Measurements from ENCODE around the gene FXN. TPM values are rescaled to one million over a fixed set of nuclear protein-coding genes. Genes with fewer than 3 reads are reported as not detected.
"Not testable (repeated sequence)": the region's sequence is repeated elsewhere in the genome, so short reads cannot be mapped to it uniquely, and the experiment has no call there.

The FXN gene
- total RNA-seq, 2 experiments from 2014 or later, result 21.0 to 21.8 TPM

DNA sequence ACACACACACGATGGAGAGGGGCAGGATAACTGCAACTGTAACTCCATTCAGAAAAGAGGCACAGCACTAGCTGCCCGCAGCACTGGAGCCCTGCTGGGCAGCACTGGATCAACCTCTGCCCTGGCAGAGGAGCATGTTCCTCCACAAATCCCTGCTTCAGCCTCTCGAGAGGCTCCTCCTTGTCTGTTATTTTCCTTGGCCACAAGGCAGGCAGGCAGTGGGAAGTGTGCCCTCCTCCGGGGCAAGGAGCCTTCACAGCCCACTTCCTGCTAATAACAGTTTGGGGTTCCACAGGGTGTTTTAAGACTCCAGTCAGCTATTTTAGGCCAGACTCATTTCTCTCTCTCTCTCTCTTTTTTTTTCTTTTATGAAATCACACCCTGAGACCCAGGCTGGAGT lies 11.8 kb downstream of the FXN start:
- POLR2A ChIA-PET, result no interaction called here
- no peak for DNase-seq
- CTCF ChIA-PET, result interaction anchor here (3.0 to 14.7 kb wide), 2 partner anchors 12 to 146 kb away, joined by 10 to 174 read pairs; partner anchors contain the start of gene FXN
- Mint-ChIP-seq H3K4me3 (no peak overlapping the region), H3K27ac (no peak overlapping the region), H3K4me1 (ENCODE audit: low read depth) (peaks cover 17% of the 10 kb centered on the region), H3K27me3 (no peaks in the 10 kb centered on the region), H3K36me3 (ENCODE audit: low read depth) (peaks cover 6% of the 10 kb centered on the region), H3K9me3 (no peaks in the 10 kb centered on the region)
- ATAC-seq, result no peak
- intact Hi-C loops (cut with micrococcal nuclease), result no loop called here
- TF ChIP-seq CTCF (IDR thresholded peaks at IDR 0.05), result no peak

GRCh38 chr9:69049094-69049493 lies 13.5 kb downstream of the FXN start:
- Mint-ChIP-seq H3K4me1 (ENCODE audit: low read depth) (peaks cover 10% of the 10 kb centered on the region), H3K27ac (no peak overlapping the region), H3K4me3 (no peak overlapping the region), H3K36me3 (ENCODE audit: low read depth) (peaks cover 9% of the 10 kb centered on the region), H3K9me3 (no peaks in the 10 kb centered on the region), H3K27me3 (no peaks in the 10 kb centered on the region)
- ChIA-PET CTCF (interaction anchor here (0.9 to 14.7 kb wide), 2 partner anchors 112 to 144 kb away, joined by 3 to 174 read pairs; no protein-coding TSS in a partner anchor), POLR2A (no interaction called here)
- no peak for TF ChIP-seq CTCF (IDR thresholded peaks at IDR 0.05)
- intact Hi-C loops (cut with micrococcal nuclease), result no loop called here
- no peak for ATAC-seq
- DNase-seq, result no peak

DNA sequence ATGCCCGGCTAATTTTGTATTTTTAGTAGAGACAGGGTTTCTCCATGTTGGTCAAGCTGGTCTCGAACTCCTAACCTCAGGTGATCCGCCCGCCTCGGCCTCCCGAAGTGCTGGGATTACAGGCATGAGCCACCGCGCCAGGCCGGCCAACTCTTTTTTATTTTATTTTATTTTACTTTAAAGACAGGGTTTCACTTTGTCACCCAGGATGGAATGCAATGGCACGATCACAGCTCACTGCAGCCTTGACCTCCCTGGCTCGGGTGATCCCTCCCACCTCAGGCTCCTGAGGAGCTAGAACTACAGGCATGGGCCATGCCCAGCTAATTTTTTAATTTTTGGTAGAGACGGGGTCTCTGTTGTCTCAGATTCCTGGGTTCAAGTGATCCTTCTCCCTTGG lies 15.4 kb downstream of the FXN start:
- intact Hi-C loops (cut with micrococcal nuclease), result loop anchor here (5.0 kb wide), 1 partner anchor 496 kb away; no protein-coding TSS in a partner anchor

GRCh38 chr9:69054989-69055388 lies 19.4 kb downstream of the FXN start:
- Mint-ChIP-seq H3K4me1 (ENCODE audit: low read depth) (peaks cover 2% of the 10 kb centered on the region), H3K27ac (no peak overlapping the region), H3K4me3 (no peak overlapping the region), H3K9me3 (no peaks in the 10 kb centered on the region), H3K27me3 (no peaks in the 10 kb centered on the region), H3K36me3 (ENCODE audit: low read depth) (peaks cover 28% of the 10 kb centered on the region)
- no peak for DNase-seq
- ChIA-PET POLR2A (no interaction called here), CTCF (interaction anchor here (0.6 to 14.7 kb wide), 10 partner anchors 10 to 143 kb away, joined by 3 to 174 read pairs (median 5); partner anchors contain the start of gene FXN)
- no peak for TF ChIP-seq CTCF (IDR thresholded peaks at IDR 0.05)
- no peak for ATAC-seq
- intact Hi-C loops (cut with micrococcal nuclease), result loop anchor here (1.0 to 5.0 kb wide), 2 partner anchors 138 to 492 kb away; no protein-coding TSS in a partner anchor

More for the DNA sequence above, 15.4 kb downstream of the FXN start:
- H3K4me1 Mint-ChIP-seq (ENCODE audit: low read depth); H3K27me3 Mint-ChIP-seq; H3K4me3 Mint-ChIP-seq; DNase-seq; H3K27ac Mint-ChIP-seq; ATAC-seq; H3K9me3 Mint-ChIP-seq; POLR2A ChIA-PET: not testable (repeated sequence)
- CTCF ChIA-PET, result interaction anchor here (14.7 kb wide), 1 partner anchor 142 kb away, joined by 174 read pairs; no protein-coding TSS in a partner anchor
- peaks cover 15% of the 10 kb centered on the region for H3K36me3 Mint-ChIP-seq (ENCODE audit: low read depth)

DNA sequence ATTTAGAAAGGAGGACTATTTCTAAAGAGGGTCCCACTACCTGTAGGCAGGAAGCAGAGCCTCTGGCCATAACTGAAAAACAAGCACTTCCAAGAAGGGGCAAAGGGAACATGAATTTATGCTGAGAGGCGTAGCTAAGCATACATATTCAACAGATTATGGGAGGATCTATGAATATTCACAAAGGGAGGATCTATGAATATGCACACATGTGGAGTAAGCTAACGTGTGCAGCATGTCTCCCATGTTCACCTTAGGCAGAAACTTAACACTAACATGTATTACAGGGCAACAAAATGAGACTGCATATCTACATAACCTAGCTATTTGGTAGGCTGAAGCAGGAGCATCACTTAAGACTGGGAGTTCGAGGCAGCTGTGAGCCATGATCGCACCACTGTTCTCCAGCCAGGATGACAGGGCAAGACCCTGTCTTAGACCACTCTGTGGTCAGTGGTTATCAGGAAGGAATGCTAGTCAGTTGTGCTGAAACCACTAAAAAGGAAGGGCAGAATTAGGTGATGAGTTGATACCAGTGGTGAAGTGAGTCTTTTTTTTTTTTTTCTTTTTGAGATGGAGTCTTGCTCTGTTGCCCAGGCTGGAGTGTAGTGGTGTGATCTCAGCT lies 20.8 kb downstream of the FXN start:
- DNase-seq, result no peak
- Mint-ChIP-seq H3K4me3 (no peak overlapping the region), H3K4me1 (ENCODE audit: low read depth) (peaks cover 6% of the 10 kb centered on the region), H3K27me3 (no peaks in the 10 kb centered on the region), H3K36me3 (ENCODE audit: low read depth) (peaks cover 34% of the 10 kb centered on the region), H3K27ac (no peak overlapping the region), H3K9me3 (no peaks in the 10 kb centered on the region)
- intact Hi-C loops (cut with micrococcal nuclease), result no loop called here
- CTCF ChIA-PET, result interaction anchor here (1.1 to 14.7 kb wide), 3 partner anchors 16 to 137 kb away, joined by 3 to 174 read pairs (median 3); no protein-coding TSS in a partner anchor
- no peak for ATAC-seq
- POLR2A ChIA-PET, result no interaction called here
- no peak for TF ChIP-seq CTCF (IDR thresholded peaks at IDR 0.05)

Measured in activated CD8-positive, alpha-beta T cell treated with anti-CD3 and anti-CD28 coated beads for 36 hours (primary cell).